CD4-positive, alpha-beta T cell treated with Interleukin-1 beta for 1 hour (primary cell): ENCODE results near the gene KCNIP1.

Source experiments
- DNase-seq, 2 donors: peaks; one replicate each; pipeline ENCODE4 v3.0.0-alpha.2; 2020 to 2022

Gene KCNIP1

DNA sequence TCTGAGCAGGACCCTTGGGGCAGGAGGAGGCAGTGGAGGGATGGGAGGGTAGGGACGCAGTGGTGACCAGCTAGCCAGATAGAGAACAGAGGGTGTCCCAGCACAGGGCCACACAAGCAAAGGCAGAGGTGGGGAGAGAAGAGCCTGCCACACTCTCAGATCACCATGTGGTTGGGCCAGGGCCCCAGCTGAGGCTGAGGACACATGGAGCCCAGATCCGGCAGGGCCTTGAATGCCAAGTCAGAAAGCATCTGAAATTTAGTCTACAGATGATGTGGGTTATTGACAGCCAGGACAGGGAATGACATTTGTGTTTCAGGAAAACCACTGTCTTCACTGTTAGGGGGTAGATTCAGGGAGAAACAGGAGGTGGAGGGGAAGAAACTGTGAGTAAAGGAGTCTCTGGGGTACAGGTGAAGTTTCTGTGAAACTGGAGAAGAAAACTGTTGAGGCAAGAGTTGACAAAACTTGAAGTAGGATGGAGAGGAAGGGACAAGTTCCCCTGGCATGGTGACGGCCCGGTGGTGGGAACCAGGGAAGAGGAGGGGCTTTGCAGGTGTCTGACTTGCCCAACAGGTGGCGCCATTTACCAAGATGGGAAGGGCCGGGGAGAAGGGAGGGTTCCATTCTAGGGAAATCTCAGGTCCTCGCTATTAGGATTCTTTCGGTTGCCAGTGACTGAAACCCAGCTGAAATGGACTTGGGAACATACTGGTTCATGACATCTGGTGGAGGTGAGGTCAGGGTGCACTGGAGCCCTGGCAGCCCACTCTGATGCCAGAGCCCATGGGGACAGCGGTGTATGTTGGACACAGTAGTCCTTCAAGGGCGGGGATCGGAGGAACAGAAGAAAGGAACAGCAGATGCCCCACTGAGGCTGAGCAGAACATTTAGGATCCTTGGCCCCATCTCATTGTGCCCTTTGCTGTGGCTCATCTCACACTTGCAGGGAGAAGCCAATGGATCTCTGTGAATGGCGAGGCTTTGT is 100.1 kb downstream of the KCNIP1 start:
- peak in 1 of 2 donors; percentile 6 for DNase-seq

DNA sequence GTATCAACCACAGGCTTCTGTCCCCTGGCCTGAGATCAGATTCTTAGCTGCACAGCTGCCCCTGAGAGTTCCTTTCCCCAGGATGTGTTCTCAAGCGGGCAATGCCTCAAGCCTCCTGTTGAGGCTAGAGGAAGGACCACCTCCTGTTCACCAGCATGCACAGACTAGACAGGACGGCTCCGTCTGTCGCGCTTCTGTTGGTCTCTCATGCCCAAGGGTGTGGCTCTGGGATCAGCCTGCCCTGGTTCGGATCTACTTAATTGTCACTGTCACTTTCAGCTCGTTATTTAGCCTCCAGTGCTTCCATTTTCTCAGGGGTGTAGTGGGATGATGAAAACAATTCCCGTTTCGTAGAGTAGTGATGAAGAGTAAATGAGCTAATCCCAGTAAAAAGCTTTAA is 103.1 kb downstream of the KCNIP1 start:
- DNase-seq = no peak

DNA sequence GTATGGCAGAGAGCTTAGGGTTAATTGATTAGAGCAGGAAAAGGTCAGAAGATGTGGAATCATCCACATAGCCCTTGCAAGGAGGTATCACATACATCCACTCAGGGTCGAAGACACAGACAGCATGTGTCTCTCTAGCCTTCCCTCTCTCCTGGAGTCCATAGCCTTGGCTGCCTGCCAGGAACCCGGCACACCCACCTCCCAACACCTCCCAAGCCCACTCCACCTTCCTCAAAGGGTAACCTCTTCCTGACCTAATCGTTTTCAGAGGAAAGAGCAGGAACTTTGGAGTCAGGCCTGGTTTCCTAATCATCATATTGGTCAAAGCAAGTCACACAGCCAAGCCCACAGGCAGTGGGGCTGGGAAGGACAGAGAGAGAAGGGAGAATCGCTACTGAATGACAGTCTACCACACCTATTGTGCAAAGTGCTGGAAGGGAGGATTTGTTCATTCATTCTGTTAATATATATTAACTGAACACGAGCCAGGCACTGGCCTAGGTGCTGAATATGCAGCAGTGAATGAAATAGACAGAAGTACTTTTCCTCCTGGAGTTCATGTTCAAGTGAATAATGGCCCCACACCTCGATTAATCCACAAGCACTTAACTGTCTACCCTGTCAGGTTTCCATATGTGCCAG is 107.8 kb downstream of the KCNIP1 start:
- DNase-seq = no peak

DNA sequence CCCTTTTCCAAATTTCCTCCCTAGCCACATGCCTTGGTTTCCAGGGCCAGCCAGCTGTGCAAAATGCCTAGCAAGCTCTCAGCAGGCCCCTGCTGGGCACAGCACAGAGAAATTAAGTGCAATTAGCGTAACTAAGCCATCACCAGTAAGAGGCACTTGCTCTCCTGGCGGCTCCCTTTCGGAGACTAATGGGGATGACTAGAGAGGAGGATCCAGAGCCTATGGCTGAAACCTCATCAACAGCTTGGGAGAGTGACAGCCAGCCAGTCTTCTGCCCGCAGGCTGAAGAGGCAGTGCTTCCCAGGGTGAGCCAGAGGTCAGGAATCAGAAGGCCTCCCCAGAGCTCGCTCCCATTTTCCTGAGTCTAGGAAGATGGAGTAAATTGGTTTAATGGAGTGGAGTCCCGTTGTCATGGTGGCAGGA is 108.4 kb downstream of the KCNIP1 start:
- no peak for DNase-seq

DNA sequence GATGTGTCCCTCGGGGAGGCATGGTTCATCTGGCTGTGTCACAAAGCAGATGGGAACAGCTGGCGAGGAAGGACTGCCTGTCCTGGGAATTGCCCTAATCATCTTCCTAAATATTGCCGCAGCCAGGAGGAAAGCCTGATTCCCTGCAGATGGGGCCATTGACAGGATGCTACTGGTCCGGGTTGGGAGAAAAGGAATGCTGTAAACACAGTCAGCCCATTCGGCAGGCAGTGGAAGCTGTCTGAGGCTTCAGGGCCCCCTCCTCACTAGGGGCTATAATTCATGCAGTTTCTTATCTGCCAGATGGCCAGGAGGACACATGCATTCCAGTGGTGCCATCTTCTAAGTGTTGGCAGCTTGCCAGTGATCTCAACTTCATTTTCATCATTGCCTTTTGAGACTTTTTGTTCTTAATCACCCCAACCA is 110.3 kb downstream of the KCNIP1 start:
- no peak for DNase-seq

DNA sequence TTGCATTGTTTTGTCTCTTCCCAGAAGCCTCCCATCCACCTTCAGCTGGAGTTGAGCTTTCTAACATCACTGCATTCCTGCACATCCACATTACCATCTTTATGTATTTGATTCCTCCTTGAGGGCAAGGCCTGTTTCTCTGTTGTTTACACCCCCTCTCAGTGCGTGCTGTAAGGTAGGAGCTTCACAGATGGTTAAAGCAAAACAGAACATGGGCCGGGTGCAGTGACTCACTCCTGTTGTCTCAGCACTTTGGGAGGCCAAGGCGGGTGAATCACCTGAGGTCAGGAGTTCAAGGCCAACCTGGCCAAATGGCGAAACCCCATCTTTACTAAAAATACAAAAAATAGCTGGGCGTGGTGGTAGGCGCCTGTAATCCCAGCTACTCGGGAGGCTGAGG is 110.9 kb downstream of the KCNIP1 start:
- DNase-seq = no peak

DNA sequence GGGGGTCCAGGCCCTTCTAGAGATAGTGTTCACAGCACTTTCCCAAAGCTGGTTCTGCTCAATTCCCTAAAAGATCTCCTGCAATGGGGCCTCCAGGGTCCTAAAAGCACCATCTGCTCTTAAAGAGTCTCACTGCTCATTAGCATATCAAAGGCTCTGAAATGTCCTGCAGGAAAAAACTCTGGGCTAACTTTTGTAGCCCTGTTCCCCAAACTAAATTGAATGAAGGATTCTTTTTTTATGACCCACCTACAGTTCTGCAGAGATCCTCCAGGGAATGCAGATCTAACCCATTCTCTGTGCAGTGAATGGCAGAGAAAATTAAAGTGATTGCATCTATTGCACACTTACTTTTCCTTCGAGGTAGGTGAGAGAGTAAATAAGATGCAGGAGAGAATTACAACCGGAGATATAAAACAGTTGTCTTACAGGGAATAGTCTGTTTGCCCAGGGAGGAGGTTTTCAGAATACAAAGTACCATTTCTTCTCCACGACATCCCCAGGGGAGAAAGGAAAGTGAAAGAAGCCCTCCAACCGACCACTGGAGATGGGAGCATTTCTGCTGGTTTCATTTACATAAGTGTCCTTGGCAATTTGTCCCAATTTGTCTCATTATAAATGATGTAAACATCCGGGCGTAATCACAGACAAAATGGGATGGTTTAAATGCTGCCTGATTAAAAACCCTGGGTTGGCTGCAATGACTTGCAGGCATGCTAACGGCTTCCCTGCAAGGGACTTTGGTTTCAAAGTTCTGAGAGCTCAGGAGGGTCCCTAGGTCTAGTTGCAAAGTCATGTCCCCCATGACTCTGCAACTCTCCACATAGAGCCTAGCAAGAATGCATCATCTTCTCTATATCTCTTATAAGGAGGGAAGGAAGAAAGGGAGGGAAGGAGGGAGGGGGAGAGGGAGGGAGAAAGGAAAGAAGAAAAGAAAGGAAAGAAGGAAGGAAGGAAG is 114.0 kb downstream of the KCNIP1 start:
- no peak for DNase-seq

DNA sequence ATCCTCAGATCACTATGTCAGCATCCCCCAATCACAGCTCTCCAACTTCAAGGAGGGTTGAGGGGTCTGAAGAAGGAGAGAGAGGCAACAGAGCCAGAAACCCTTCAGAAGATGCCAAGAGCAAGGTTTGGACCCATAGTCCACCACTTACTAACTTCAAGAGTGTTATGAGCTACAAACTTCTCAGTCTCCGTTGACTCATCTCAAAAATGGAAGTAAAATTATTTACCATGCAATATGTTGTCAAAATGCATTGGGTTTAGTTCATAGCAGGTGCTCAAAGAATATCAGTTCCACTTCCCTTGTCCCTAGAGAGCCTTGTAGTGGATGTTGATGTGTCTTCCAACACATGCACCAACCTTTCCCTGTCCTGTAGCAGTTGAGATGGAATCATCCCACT is 116.0 kb downstream of the KCNIP1 start:
- DNase-seq = no peak

DNA sequence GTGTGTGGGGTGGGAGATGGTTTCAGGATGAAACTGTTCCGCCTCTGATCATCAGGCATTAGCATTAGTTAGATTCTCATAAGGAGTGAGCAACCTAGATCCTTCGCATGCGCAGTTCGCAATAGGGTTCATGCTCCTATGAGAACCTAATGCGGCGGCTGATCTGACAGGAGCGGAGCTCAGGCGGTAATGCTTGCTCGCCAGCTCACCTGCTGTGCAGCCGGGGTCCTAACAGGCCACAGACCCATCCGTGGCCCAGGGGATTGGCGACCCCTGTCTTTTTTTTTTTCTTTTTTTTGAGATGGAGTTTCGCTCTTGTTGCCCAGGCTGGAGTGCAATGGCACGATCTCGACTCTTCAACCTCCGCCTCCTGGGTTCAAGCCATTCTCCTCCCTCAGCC is 119.1 kb downstream of the KCNIP1 start:
- no peak for DNase-seq

DNA sequence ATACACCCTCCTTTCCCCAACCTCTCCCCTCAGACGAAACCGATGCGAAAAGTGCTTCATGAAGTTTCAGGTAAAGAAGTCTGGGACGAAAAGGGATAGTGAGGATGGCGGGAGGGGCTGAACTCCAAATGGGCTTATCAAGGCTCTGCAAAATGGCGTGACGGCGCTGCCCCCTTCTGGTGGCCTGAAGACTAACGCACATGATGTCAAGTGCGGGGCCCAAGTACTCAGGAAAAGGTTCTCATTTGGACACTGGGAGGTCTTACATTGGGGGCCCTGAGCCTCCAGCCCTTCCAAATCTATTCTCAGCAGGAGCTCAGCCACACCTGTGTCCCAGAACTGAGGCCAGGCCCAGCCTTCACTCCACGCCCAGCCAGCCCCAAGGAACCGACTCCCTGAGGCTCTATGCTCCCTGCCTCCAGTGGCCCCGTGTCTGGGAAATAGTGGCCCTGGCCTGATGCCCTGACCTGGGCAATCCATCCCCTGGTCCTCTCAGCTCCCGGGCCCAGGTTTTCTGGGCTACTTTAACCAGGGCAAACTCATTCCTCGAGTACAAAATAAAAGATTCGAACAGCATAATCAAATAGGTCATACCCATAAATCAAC is 119.9 kb downstream of the KCNIP1 start:
- DNase-seq = peak in 1 of 2 donors; percentile 6

DNA sequence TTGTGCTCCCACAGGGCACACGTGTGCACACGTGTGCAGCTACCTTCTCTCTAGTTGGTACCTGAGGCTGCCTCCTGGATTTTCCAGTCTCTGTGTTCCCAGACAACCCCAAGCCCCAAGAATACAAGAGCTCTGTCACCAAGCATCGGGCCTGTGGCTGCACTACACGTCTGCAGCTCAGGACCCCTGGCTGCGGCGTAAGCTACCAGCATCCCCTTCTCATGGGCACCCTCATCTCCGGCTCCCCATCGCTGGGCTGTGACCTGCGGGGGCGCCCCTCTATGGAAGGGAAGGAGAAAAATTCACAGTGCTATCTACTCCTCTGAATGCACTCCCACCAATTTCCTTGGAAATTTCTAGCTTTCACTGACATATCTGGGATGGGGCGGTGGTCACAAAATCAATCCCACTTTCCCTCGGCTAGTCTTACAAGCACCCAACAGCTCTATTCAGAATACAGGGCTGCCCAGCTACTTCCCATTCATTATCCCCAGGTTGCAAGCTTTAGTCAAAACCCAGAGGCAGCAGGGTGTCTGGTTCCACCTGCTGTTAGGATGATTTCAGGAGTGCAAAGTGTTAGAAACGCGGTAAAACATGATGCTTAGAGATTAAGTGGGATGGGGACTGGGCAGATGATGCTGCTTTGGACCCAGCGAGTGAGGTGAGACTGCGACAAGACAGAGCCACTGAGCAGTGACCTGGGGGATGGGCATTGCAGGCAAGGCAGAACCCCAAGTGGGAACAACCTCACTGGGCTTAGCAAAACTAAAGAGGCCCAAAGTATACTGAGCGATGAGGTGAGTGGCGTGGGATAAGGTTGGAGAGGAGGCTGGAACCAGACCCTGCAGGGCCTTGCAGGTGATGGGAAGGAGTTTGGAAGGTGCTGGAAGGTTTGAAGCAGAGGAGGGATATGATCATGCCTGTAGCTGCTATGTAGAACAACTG is 121.7 kb downstream of the KCNIP1 start:
- no peak for DNase-seq

DNA sequence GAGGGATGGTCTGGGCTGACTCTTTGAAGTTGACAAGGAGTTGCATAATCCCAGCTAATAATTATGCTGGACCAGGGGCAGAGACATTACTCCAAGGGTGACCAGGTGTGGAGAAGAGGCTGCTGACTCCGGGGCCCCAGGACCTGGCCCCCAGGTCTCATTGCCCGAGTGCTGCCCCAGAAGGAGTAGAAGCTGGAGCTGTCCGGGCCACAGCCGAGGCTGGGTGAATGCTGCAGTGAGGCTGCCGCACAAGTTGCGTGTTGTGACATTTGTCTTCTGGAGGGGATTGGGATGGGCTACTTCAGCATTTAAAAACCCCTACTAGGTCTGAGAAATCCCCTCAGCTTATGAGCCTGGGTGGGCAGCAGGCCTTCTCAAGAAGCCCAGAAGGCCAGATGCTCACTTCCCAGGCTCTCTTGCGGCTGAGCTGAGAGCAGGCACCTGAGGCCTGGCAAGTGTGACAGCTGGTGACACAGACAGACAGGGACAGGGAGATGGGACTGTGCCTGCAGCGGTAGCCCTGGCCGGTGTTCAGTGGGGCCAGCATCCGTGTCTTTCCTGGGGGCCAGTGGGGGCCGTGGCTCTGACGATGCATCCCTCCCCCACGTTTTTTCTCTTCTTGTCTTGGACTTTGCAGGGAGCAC is 122.8 kb downstream of the KCNIP1 start:
- no peak for DNase-seq

DNA sequence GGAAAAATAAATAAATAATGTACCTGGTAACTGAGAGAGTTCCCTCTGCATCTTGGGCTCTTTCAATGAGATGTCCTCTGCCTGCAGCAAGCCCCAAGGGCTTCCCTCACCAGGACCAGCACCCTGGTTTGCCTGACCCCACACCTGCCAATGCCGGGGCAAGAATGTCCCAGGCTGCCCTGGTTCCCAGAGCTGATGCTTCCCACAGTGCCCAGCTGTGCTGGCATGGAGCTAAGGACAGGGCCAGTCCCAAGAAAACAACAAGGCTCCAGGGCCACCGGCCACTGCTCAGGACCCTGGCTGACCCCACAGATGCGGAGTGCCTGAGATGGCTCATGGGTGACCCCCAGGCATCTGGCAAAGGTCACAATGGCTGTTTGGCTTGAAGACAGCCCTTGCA is 123.5 kb downstream of the KCNIP1 start:
- DNase-seq = no peak

DNA sequence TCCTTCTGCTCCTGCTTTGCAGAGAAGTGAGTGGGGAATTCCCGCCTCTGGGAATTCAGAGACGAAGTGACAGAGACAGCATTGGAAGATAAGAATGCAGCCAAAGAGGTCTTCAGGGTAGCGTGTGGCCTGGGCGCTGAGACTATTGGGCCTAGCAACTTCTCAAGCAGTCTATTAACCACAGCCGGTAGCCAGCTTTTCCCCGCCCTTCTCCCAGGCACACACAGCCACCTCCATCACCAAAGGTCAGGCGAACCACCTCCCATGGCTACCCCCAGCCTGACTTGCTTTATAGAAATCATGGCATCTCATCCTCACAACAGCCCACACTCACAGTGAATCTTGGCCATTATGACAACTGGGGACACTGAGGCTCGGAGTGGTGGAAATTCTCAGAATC is 124.2 kb downstream of the KCNIP1 start:
- DNase-seq = no peak

DNA sequence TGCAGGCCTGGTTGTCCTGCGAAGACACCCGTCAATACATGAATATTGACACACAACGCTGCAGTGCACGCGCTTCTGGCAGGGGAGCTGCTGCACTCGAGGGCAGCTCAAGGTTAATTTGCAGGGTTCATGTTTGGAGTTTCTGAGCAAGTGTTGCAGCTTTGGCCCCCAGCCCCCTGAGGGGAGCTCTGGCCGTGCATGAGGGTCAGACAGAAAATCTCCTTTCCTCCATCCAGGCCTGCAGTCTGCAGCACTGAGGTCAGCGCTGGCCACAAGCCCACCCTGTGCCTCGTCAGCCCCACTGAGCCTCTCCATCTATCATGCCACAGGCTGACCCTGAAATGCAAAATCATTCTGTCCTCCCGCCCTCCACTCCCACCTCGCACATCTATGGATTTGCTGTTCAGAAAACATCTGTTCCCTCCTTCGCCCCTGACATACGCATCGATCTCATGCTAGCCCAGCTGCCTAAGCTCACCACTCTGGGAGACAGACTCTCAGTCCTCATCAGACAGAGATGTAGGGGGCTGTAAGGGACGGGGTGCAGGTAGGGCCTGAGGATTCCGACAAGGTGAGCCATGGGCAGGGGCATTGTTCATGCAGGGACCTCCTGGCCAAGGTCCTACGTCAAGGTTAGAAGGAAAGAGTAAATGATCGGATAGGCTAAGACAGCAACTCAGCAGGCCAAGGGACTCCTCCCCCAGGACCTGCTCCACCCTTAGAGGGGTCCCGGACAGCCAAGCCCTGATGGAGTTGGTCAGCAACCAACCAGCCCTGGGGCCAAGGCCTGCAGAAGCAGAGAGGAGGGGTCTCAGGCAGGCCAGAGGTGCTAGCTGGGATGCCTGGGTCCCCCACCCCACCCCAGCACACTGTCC is 125.1 kb downstream of the KCNIP1 start:
- no peak for DNase-seq

DNA sequence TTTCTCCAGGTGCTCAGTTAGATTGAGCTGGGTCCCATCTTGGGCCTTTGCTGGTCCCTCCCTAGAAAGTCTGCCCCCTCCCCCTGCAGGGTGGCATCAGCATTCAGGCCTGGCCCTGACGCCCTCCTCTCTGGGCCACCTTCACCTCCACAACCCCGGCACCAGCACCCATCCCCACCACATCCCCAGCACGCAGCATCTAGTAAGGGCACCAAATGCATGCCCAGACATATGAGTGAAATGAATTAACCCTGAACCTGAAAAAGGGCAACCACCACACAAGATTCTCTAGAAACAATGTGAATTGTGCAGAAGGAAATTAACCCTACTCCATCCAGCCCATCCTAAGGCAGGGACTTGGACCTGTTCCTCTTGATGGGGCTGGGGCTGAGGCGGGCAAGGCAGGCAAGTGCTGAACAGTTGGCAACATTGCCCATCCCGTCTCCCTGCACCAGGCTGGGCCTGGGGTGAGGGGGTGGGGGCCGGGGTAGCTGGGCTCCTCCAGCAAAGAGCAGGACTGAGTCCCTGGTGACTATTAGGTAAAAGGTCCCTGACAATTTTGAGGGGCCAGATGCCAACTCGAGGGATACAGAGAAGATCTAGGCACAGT is 125.9 kb downstream of the KCNIP1 start:
- DNase-seq = no peak

DNA sequence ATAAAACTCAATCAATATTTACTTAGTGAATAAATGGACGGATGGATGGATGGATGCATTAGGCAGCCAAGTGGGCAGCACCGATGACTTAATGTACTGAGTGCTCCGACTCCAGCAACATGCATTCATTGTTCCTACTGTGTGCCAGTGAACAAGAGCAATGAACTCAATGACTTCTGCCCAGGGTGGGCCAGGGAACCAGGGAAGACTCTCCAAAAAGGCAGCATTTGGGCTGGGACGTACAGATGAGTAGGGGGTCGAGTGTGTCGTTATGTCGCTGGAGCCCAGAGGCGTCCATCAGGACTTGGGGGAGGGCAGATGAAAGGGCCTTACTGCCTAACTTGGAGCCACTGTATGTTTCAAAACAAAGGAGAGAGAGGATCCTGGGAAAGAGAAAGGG is 126.4 kb downstream of the KCNIP1 start:
- no peak for DNase-seq

DNA sequence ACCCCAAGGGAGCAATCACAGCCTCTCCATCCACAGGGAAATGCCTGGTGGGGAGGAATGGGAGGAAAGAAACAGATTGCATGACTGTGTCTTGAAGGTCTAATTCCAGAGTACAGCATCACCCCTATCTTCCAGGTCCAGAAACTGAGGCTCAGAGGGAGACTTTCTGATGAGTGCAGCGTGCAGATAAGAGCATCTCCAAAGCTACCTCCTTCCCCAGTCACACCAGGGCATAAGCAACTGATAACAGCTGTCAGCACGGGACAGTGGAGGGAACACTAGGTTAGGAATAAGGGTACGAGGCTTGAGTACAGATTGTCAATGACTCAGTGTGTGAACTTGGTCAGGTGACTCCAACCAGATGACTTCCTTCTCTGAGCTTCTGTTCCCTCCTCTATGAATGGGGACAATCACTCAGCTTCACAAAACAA is 126.9 kb downstream of the KCNIP1 start:
- DNase-seq = no peak

DNA sequence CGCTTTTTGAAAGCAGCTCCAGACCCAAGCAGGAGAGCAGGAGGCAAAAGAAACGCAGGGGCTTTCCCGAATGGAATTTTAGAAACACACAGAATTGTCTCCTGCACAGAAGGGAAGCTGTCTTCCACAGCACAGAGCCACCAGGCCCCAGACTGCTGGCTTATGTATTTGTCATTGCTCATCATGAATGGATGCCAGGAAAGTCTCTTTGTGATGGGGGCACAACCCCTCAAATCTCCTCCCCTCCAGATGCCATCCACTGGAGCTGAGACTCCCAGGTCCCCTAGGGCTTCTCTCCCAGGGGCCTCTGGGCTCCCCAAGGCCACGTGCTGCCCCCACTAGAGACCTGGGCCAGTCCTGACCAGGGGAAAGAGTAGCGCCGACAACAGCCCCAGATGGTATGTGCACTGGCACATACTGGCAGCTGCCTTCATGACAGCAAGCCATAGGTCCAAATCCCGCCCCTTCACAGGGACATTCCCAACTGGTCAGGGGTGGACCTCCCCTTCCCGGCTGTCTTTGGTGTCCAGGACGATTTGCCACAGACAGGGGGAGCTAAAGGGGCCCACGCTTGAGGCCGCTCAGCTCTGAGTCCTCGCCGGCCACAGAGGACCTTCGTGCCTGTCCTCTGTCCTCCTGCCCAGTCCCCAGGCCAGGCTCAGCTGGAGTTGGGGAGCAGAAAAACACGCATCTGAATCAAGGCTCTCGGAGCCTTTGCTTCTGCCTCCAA is 127.8 kb downstream of the KCNIP1 start:
- no peak for DNase-seq
